ENCODE data around the gene DCAF8. TPM values are rescaled to one million over a fixed set of nuclear protein-coding genes. Genes with fewer than 3 reads are reported as not detected.

The DCAF8 gene
- total and polyA plus RNA-seq, 2 donors (not counting 3 experiments of a cell fraction or from before 2014, with no cell fraction given) = 85.5 to 106 TPM

DNA sequence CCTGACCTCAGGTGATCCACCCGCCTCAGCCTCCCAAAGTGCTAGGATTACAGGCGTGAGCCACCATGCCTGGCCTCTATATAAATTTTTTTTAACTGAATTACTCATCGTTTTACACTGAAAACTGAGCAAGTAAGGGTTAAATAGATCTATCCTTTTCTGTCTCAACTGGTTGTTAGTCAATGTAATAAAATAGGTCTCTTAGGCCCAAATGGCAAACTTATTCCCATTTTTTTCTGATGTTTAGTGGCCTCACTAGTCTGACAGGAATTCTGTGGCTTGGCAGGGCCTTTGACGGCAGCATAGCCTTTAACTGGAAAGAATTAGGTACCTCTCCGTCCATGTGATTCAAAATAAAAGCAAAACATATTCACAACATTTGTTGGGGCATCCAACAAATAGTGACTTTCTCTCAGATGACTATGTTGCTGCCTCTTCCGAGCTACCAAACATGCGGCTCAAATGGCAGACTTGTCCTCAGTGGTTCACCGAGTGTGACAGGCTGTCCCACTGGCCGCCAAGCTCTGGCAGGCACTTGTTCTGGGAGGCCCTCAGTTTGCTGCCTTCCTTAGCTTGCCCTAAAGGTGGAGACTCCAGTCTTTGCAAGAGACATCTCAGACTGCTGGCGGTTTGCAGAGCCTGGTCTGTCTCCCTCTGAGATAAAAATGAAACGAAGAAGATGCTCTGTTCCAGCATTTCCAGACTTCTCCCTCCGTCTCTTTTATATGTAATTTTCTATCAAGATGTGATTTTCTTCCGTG, 93.6 kb downstream of the DCAF8 start:
- no peak overlapping the region for H3K4me2 ChIP-seq (ENCODE audit: insufficient read depth, low read length)
- H3K4me1 ChIP-seq (ENCODE audit: control insufficient read depth, extremely low read depth, insufficient read depth, low read length) = no peaks in the 10 kb centered on the region
- H3K79me2 ChIP-seq (ENCODE audit: control insufficient read depth, insufficient read depth, low read length) = no peaks in the 10 kb centered on the region
- no peaks in the 10 kb centered on the region for H3K9me3 ChIP-seq (replicated peaks; ENCODE audit: control insufficient read depth, insufficient read depth, low read length)
- H3K9ac ChIP-seq (replicated peaks; ENCODE audit: extremely low read depth, insufficient read depth, low read length) = no peak overlapping the region
- BruUV-seq (replicated peaks) = no TSS peak
- no peaks in the 10 kb centered on the region for H3K9me1 ChIP-seq (replicated peaks; ENCODE audit: control insufficient read depth, extremely low read depth, insufficient read depth, low read length)
- H3K4me3 ChIP-seq (replicated peaks in 1 of 3; ENCODE audit: insufficient read depth in 1 of 3, low read depth in 1 of 3, low read length in 3 of 3) = no peak overlapping the region
- intact Hi-C loops (cut with micrococcal nuclease) (no loop called here), dilution Hi-C loops (cut with MboI; ENCODE audit: extremely low pct_ligation_motif_present, low sequenced_read_pairs) (no loop called here)
- H2AFZ ChIP-seq (ENCODE audit: low read depth, low read length) = no peak overlapping the region
- no peak overlapping the region for H3K27ac ChIP-seq (ENCODE audit: insufficient read depth, low read depth, low read length)
- TF ChIP-seq, protein P1, sequence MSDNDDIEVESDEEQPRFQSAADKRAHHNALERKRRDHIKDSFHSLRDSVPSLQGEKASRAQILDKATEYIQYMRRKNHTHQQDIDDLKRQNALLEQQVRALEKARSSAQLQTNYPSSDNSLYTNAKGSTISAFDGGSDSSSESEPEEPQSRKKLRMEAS (IDR thresholded peaks at IDR 0.05; ENCODE audit: insufficient read depth, insufficient read length) = no peak
- no peak for TF ChIP-seq GATA2 (IDR thresholded peaks at IDR 0.05; ENCODE audit: insufficient read depth, insufficient read length, low read depth, low read length)
- TF ChIP-seq POLR2AphosphoS5 (IDR thresholded peaks at IDR 0.05; ENCODE audit: insufficient read depth, low read depth, low read length) = no peak
- TF ChIP-seq FOS (IDR thresholded peaks at IDR 0.05; ENCODE audit: borderline replicate concordance, insufficient read depth, low read length) = no peak
- TF ChIP-seq JUN (IDR thresholded peaks at IDR 0.05; ENCODE audit: borderline replicate concordance, insufficient read depth, insufficient read length, low read depth) = no peak
- TF ChIP-seq, protein P2, sequence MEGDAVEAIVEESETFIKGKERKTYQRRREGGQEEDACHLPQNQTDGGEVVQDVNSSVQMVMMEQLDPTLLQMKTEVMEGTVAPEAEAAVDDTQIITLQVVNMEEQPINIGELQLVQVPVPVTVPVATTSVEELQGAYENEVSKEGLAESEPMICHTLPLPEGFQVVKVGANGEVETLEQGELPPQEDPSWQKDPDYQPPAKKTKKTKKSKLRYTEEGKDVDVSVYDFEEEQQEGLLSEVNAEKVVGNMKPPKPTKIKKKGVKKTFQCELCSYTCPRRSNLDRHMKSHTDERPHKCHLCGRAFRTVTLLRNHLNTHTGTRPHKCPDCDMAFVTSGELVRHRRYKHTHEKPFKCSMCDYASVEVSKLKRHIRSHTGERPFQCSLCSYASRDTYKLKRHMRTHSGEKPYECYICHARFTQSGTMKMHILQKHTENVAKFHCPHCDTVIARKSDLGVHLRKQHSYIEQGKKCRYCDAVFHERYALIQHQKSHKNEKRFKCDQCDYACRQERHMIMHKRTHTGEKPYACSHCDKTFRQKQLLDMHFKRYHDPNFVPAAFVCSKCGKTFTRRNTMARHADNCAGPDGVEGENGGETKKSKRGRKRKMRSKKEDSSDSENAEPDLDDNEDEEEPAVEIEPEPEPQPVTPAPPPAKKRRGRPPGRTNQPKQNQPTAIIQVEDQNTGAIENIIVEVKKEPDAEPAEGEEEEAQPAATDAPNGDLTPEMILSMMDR (IDR thresholded peaks at IDR 0.05; ENCODE audit: extremely low read depth in 1 of 2, insufficient read depth in 1 of 2, low read depth in 1 of 2, low read length in 2 of 2) = no peak
- no peak for TF ChIP-seq MYC (IDR thresholded peaks at IDR 0.05; ENCODE audit: low read depth, low read length)
- TF ChIP-seq POLR2A (IDR thresholded peaks at IDR 0.05; ENCODE audit: low read depth, low read length) = no peak
- TF ChIP-seq EZH2 (IDR thresholded peaks at IDR 0.05; ENCODE audit: borderline replicate concordance, low read depth, low read length, severe bottlenecking) = no peak
- ChIA-PET CTCF (interaction anchor here (0.7 to 1.0 kb wide), 2 partner anchors 25 to 123 kb away, joined by 5 read pairs; no protein-coding TSS in a partner anchor), POLR2A (no interaction called here)
- FAIRE-seq (no peak), DNase-seq (ENCODE audit: low read depth, low spot score) (no peak)
- peaks cover 7 to 13% of the 10 kb centered on the region in 2 experiments for H3K27me3 ChIP-seq (ENCODE audit: control insufficient read depth in 2 of 2, insufficient read depth in 2 of 2, low read length in 2 of 2)
- no peaks in the 10 kb centered on the region for H3K36me3 ChIP-seq (ENCODE audit: control insufficient read depth in 2 of 2, extremely low read depth in 1 of 2, insufficient read depth in 2 of 2, low read length in 2 of 2)
- no peaks in the 10 kb centered on the region for H4K20me1 ChIP-seq (replicated peaks; ENCODE audit: control insufficient read depth, extremely low read depth, insufficient read depth, low read length)

Measured in endothelial cell of umbilical vein (primary cell).